Raji (cell line): Measurements from ENCODE around the gene HYAL3.

Experiments used
- POLR2A ChIP-seq: IDR thresholded peaks from 2 replicates; pipeline ENCODE4 v1.6.1; 2011; ENCODE audit warnings: low read depth, low read length, control low read depth; ENCODE audit not compliant: insufficient read depth

The HYAL3 gene

GRCh38 chr3:50322386-50323091 is 23.3 kb upstream of the HYAL3 start, which contains the start of gene HYAL2:
HYAL2 (minus strand) TSS chr3:50322745; CDS start chr3:50320489, 2,256 bp downstream.
- no peak for TF ChIP-seq POLR2A

GRCh38 chr3:50322115-50322385 is 22.8 kb upstream of the HYAL3 start:
- no peak for TF ChIP-seq POLR2A

GRCh38 chr3:50321336-50322114 is 22.3 kb upstream of the HYAL3 start:
- TF ChIP-seq POLR2A = peak; percentile 68

GRCh38 chr3:50320853-50321335 is 21.7 kb upstream of the HYAL3 start:
- no peak for TF ChIP-seq POLR2A

GRCh38 chr3:50319894-50320625 is 20.9 kb upstream of the HYAL3 start:
- TF ChIP-seq POLR2A = no peak

- TF ChIP-seq POLR2A = no peak
Measured at GRCh38 chr3:50319181-50319893, 20.1 kb upstream of the HYAL3 start.

- TF ChIP-seq POLR2A = no peak
Measured at GRCh38 chr3:50318615-50319014, 19.4 kb upstream of the HYAL3 start.

GRCh38 chr3:50318163-50318562 is 19.0 kb upstream of the HYAL3 start:
- TF ChIP-seq POLR2A = no peak

GRCh38 chr3:50317300-50317699 is 18.1 kb upstream of the HYAL3 start:
- TF ChIP-seq POLR2A = no peak

GRCh38 chr3:50316657-50317242 is 17.5 kb upstream of the HYAL3 start:
- no peak for TF ChIP-seq POLR2A

GRCh38 chr3:50314816-50315215 is 15.6 kb upstream of the HYAL3 start:
- TF ChIP-seq POLR2A = no peak

GRCh38 chr3:50314342-50314741 is 15.1 kb upstream of the HYAL3 start:
- TF ChIP-seq POLR2A = no peak

- TF ChIP-seq POLR2A = no peak
Measured at GRCh38 chr3:50304601-50305000, 5.4 kb upstream of the HYAL3 start.

GRCh38 chr3:50303013-50303815 is 4.0 kb upstream of the HYAL3 start, which contains the start of gene HYAL1:
HYAL1 (minus strand) TSS chr3:50303574; CDS start chr3:50302956, 618 bp downstream.
- no peak for TF ChIP-seq POLR2A
